Endometrial microvascular endothelial cells (primary cell): Measurements from ENCODE around the gene TBC1D12. TPM values are rescaled to one million over a fixed set of nuclear protein-coding genes. Genes with fewer than 3 reads are reported as not detected.
"Not testable (repeated sequence)": the region's sequence is repeated elsewhere in the genome, so short reads cannot be mapped to it uniquely, and the experiment has no call there.

Source experiments
- in situ Hi-C: cut with HindIII; loops from 2 replicates; pipeline ENCODE4 v1.10.0; 2017; ENCODE audit warnings: low sequenced_read_pairs, low pct_unique_long_range_greater_than_20kb; ENCODE audit errors: inconsistent ontology term
- total RNA-seq: library from RNA; depleted of rRNA; stranded (reverse); fragments of >200 nt; gene quantifications from one replicate; pipeline ENCODE4 v1.2.3, GENCODE V29; 2015; ENCODE audit errors: inconsistent ontology term

The TBC1D12 gene
- 5.1 TPM for total RNA-seq

DNA sequence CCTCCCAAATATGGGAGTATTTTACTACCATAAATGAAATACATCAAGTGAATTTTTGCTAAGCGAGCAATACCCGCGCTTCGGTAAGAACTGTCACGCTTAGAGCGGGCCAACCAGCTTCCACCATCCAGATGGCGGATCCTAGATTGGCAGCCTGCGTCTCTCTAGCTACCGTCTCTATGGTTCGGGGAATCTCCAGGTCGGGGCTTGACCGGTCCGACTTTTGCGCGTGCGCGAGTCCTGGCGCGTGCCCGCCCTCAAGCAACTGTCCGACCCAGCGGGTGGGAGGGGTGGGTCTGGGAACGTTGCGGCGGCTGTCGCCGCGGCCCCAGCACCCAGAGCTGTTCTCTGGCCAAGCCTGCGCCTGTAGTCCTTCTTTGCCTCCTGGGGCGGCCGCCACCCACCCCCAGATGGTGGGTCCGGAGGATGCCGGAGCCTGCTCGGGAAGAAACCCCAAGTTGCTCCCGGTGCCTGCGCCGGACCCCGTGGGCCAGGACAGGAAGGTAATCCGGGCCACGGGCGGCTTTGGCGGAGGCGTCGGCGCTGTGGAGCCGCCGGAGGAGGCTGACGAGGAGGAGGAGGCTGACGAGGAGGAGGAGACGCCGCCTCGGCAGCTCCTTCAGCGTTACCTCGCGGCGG is at the start of gene TBC1D12:
TSS of gene TBC1D12 (plus strand) at position 338 of the 639 bp plus-strand sequence. CDS start at position 411, 73 bp downstream.
- in situ Hi-C loops: no loop called here

DNA sequence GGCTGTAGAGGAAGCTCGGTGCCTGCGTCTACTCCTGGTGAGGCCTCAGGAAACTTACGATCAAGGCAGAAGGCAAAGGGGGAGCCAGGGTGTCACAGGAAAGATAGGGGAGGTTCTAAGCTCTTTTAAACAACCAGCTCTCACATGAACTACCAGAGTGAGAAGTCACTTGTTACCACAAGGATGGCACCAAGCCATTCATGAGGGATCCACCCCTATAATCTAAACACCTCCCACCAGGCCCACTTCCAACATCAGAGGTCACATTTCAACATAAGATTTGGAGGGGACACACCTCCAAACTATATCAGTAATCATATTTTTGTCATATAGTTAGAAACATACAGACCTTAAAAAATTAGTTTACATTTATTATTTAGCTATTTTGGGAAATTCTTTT is 49.0 kb upstream of the TBC1D12 start:
- in situ Hi-C loops: no loop called here

DNA sequence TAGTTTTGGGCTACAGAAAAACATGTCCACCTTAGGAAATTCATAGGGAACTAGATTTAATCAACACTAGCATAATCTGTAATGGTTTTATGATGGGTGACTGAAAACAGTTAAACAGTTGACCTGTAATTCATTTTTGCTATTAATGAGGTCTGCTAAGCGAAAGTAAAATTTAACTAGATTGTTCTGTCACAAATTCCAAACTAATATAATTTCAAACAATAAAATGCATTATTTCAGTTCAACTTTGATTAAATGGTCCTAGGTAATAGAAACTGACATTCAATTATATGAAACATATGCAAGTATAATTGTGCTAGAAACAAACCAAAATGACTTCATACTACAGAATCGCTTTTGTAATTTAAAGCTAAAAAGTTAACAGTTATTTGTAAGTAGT is 46.5 kb upstream of the TBC1D12 start:
- in situ Hi-C loops: no loop called here

DNA sequence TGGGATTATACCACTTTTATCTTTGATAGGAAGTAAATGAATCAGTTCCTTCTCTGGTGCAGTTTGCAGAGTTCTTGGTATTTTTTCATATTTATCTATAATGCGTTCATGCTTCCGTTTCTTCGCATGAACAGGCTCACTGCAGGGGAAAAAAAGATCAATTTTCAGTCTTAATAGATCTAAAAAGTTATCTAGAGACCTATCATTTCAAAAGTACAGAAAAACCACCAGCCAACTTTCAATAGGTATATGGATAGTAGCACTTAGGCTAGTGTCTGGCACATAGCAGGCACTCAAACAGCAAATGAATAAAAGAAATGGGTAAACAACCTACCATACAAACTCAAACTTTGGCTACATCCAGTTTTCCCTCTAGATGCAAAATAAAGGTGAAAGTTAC is 45.1 kb upstream of the TBC1D12 start:
- in situ Hi-C loops: no loop called here

DNA sequence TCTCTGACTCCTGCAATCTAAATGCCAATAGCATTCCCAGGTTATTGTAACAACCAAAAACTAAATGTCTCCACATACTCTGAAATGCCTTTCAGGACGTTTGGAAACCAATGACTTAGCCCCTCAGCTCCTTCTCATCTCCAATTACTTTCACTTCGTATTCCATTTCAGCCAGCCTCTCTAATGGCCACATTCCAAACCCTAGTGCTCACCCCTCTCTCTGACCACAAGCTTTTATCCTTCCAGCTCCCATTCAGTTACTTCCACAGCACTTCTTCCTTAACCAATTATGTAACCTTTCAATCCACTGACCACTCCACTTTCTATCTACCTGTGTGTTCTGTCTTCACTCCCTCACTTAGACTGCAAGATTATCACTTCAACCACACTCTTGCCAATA is 43.9 kb upstream of the TBC1D12 start:
- in situ Hi-C loops: no loop called here

DNA sequence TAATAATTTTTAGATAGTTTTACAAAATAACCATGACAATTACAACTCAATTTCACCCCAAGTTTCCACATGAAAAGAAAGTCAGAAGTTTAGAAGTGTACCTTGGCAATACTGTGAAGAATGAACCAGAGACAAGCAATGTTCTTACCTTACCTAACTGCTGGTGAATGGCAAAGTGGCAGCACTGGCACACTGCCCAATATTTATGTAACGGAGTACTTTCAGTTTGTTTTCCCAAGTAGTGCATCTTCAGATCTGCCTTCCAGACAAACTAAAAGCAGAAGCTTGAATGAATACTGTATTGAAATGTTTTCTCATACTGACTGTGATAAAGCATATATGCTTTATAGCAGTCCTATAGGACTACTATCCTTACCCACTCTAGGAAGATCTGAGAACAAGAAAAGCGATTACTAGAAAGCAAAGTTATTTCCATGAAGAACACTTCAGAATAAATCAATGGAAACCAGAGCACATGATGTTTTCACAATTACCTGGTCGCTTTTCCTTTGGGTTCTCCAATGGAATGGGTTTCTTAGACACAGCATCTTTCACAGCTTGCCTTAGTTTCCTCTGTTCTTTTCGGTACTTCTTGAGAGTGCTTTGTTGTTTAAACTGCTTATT is 41.1 kb upstream of the TBC1D12 start:
- in situ Hi-C loops: loop anchor here (10.0 kb wide), 1 partner anchor 54 kb away; no protein-coding TSS in a partner anchor

DNA sequence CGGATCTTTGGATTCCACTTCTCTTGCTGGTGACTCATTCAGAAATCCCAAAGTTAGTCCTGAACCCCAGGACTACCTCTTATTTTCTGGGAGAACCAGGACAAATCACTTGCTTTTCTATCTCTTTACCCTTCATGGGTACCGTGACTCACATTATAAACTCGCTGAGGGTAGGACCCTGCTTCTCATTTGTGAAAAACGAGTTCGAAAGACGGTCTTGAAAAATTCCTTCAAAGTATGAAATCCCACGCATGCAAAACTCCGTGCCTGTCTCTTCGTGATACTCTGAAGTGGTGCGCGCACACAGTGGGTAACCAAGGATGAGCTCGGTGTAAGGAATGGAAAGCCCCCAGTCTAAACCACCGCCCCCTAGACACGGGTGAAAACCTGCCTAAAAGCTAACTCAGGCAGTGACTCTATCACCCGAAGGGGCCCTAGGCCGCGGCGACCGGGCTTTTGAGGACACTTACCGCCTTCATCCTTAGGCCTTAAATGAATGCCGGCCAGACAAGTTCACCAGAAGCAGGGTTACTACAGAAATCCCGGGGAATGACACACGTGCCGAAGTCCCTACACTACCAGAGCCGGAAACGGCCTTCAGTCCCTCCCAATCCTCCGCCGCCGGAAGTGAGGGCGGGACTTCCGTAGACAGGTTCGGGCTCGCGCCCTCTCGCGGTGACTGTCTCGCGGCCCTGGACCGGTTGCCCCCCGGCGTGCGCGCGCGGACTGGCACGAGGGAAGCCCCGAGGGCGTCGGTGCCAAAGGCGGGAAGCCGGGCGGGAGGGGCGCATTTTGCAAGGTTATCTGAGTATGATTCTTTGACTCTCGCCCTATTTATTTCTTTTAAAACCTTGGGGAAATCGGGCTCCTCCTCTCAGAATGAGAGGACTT is 39.7 kb upstream of the TBC1D12 start, which contains the start of gene NOC3L:
TSS of gene NOC3L (minus strand) at position 580 of the 891 bp plus-strand sequence. CDS start at position 479, 101 bp downstream.
- in situ Hi-C loops: loop anchor here (10.0 kb wide), 1 partner anchor 52 kb away; no protein-coding TSS in a partner anchor

DNA sequence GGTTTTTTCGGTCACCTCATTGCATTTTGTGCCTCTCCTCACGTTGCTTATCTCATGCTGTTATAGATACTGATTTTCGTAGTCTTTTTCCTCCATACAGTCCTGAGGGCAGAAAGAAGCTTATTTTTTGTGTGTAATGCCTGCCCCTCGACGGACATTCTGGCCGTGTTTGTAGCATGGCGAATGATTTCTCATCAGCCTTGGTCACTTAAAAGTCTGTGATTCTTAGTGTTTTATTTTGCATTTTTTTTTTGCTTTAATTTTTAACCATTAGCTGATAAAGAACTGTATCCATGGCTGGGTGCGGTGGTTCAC is 39.1 kb upstream of the TBC1D12 start:
- in situ Hi-C loops: loop anchor here (10.0 kb wide), 1 partner anchor 52 kb away; no protein-coding TSS in a partner anchor

DNA sequence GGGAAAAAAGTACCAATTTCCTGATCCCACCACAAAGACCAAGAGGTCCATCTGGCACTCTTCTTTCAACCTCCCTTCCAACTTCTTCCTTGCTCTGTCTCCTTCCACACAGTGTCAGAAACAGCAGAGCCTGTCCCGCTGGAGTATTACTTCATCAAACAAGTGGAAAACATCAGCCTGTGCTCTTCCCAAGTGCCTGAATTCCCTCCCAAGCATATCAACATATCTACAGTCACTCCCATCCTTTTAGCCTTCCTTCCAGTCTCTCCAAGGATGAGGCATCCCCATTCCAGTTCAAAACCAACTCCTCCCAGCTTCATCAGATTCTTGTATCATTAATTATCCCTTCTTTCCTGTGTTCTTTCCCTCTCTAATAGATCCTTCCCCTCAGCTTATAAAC is 37.9 kb upstream of the TBC1D12 start:
- in situ Hi-C loops: loop anchor here (10.0 kb wide), 1 partner anchor 50 kb away; no protein-coding TSS in a partner anchor

DNA sequence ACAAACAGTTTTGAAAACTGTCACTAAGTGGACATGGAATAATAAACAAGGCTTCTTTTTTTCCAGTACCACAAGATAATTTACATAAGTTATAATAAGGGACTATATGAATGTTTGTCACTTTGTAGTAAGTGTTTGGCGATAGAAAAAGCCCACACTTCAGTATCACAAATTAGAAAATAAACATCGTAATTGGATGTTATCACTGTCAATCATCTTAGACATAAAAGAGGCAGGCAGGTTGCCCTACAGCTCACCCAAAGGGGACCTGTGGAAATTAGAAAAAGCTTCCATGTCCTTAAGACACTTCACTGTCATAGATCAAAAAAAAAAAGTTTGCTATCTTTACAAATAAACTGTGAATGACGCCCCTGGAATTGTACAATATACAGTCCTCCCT is 36.0 kb upstream of the TBC1D12 start:
- in situ Hi-C loops: loop anchor here (10.0 kb wide), 1 partner anchor 48 kb away; no protein-coding TSS in a partner anchor

DNA sequence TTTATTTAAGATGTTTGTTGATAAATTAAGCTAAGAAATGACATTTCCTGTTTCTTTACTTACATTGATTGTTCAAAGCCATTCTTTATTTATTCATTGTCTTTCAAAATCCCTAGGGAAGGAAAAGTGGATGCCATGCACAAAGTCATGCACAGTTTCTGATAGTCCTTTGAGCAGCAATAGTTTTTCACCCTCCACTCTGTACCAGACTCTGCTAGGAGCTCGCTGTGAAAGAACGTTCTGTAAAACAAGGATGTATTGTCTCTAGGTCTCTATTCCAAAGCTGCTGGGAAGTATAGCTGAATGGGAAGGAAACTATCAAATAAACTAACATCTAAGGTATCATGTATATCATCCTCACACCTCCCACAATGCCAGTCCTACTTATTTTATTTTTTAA is 31.8 kb upstream of the TBC1D12 start:
- in situ Hi-C loops: no loop called here

DNA sequence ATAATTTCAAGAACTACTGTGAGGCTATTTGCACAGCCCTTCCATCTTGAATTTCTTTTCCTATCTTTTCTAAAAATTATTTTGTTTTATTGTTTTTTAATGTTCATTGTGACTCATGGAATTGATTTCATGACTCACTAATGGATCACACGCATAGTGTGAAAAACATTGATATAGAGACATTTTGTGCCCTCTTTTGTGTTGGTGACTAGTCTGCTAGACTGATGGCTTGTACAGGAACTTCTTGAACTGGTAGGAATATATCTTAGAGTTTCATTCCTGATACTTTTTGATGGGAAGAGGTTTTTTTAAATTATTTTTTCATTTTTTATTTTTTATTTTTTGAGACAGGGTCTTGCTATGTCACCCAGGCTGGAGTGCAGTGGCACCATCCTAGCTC is 27.0 kb upstream of the TBC1D12 start:
- in situ Hi-C loops: no loop called here

DNA sequence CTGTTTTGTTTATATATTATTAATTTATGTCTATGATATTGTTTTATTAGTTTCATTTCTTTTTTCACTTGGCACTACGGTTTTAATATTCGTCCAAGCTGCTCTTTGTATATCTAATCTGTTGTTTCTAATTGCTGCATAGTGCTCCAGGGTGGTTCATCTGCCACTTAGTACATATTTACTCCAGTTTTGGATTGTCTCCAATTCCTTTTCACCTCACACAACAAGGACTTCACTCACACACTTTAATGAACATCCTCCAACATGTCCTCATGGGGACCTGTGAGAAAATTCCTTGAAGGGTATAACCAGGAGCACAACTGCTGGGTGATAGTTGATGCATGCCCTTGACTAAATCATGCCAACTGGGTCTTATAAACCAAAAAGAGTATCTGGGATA is 25.5 kb upstream of the TBC1D12 start:
- in situ Hi-C loops: no loop called here

DNA sequence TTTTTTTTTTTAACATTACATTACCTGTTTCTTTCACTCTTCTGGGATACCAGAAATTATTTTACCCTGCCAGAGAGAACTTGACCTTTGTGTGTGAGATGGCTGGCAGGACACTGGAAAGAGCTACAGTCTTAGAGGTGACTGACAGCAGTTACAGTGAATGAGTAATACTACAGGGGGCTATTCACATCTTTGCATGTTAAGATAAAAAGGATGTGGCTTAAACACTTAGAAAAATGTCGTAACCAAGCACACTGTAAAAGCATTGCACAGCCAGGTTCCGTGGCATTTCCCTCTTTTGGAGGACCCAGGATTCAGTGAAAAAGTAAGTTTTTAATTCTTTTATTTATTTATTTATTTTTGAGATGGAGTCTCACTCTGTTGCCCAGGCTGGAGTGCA is 18.8 kb upstream of the TBC1D12 start:
- in situ Hi-C loops: no loop called here

DNA sequence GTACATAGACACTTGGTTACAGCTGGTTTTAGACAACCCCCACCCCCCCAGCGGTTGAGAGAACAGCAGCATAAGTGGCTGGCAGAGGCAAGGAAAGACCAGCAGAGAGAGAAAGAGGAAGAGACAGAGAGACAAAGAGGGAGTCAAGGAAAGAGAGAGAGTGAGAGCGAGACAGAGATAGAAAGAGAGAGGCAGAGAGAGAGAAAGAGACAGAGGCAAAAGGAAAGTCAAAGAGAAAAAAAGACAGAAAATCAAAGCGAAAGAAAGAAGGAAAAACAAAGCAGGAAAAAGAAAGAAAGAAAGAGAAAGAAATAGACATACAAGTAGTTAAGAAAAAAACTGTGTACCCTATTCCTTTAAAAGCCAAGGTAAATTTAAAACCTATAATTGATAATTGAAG is 16.6 kb upstream of the TBC1D12 start:
- in situ Hi-C loops: not testable (repeated sequence)

DNA sequence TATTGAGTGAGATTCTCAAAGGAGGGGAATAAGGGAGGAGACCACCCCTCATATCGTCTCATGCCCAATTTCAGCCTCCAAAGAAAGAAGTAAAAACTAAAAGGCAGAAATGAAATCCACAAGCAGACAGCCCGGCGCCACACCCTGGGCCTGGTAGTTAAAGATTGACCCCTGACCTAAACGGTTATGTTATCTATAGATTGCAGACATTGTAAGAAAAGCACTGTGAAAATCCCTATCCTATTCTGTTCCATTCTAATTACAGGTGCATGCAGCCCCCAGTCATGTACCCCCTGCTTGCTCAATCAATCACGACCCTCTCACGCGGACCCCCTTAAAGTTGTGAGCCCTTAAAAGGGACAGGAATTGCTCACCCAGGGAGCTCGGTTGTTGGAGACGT is 10.2 kb upstream of the TBC1D12 start:
- in situ Hi-C loops: not testable (repeated sequence)

DNA sequence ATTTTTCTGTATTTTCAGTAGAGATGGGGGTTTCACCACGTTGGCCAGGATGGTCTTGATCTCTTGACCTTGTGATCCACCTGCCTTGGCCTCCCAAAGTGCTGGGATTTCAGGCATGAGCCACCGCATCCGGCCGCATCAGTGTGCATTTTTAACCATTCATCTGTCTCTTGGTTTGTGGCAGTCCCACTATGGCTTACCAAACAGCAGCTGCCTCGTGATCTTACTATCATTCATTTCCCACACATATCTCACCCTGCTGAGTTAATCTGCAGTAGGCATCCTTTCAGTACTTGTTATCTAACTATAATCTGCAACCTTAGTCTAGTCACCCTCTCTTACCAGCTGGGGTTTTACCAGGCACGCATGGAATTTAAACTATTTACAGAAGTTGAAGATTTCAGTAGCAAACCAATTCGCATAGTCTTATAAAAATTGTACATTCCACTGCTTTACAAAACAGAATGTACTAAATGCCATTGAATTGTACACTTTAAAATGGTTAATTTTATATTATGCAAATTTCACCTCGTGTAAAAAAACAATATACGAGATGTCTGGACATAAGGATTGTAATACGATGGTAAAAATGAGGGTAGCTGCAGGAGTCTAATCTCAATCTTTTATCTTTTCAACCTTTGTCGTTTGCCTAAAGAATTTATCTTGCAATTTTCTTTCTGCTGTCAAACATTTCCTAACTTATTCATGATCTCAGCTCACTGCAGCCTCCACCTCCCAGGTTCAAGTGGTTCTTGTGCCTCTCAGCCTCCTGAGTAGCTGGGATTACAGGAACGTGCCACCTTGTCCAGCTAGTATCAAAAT is 4.6 kb upstream of the TBC1D12 start:
- in situ Hi-C loops: no loop called here

DNA sequence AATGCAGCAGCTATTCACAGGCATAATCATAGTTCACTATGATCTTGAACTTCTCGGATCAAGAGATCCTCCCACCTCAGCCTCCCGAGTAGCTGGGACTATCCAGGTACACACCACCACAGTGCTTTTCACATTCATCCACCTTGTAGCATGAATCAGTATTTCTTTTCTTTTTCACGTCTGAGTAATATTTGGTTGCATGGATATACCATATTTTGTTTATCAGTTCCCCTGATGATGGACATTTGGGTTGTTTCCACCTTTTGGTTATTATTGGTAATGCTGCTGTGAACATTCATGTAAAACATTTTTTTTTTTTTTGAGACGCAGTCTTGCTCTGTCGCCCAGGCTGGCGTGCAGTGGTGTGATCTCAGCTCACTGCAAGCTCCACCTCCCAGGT is 3.6 kb upstream of the TBC1D12 start:
- in situ Hi-C loops: no loop called here
